PC-3 (cell line): ENCODE measurements around the gene HLA-A. TPM values are rescaled to one million over a fixed set of nuclear protein-coding genes. Genes with fewer than 3 reads are reported as not detected.

Experiments
- ATAC-seq: fragments of 200-7000 bp; cut with Tn5 transposase; 2 replicates; pipeline ENCODE4 v1.9.1; 2020; ENCODE audit warnings: mild to moderate bottlenecking, moderate library complexity
- BruUV-seq: library from RNA; stranded (reverse); fragments of 400-500 nt; replicated peaks from 2 replicates; lab custom pipeline; 2021; lab: Mats Ljungman, UMichigan
- CTCF ChIA-PET: fragments of 300-600 bp; sonication (Branson Sonifier 250); formaldehyde crosslinking; loops from one replicate; lab custom pipeline; 2022; ENCODE audit warnings: antibody characterized with exemption; lab: Charles Lee
- POLR2A ChIA-PET: fragments of 300-600 bp; sonication (Branson Sonifier 250); formaldehyde crosslinking; loops from one replicate; lab custom pipeline; 2022; ENCODE audit warnings: antibody characterized with exemption; ENCODE audit not compliant: unreplicated experiment; lab: Charles Lee
- DNase-seq: peaks from one replicate; pipeline ENCODE4 v3.0.0-alpha.2; 2015
- H2AFZ ChIP-seq: fragments of 300-600 bp; sonication (generic); 2 replicates; pipeline ENCODE4 v1.6.0; 2016; ENCODE audit warnings: antibody characterized with exemption, low read length
- H3F3A ChIP-seq: fragments of 300-600 bp; sonication (generic); one replicate; pipeline ENCODE4 v1.6.0; 2017; ENCODE audit warnings: antibody characterized with exemption, low read length, control low read depth, mild to moderate bottlenecking; ENCODE audit not compliant: unreplicated experiment
- H3K27ac ChIP-seq: fragments of 300-600 bp; sonication (generic); 2 replicates; pipeline ENCODE4 v1.5.1; 2016; ENCODE audit warnings: mild to moderate bottlenecking, low read length
- H3K27me3 ChIP-seq: fragments of 300-600 bp; sonication (generic); 2 replicates; pipeline ENCODE4 v1.6.1; 2016; ENCODE audit warnings: low read length, mixed read lengths
- H3K36me3 ChIP-seq: fragments of 300-600 bp; sonication (generic); 2 replicates; pipeline ENCODE4 v1.6.1; 2016; ENCODE audit warnings: low read depth, mixed run types, low read length, mixed read lengths
- H3K4me1 ChIP-seq: fragments of 300-600 bp; sonication (generic); 2 replicates; pipeline ENCODE4 v1.5.1; 2016; ENCODE audit warnings: low read length; ENCODE audit not compliant: insufficient read depth
- H3K4me2 ChIP-seq: fragments of 300-600 bp; sonication (generic); 2 replicates; pipeline ENCODE4 v1.6.0; 2016; ENCODE audit warnings: low read length
- H3K4me3 ChIP-seq: fragments of 300-600 bp; sonication (generic); 2 replicates; pipeline ENCODE4 v1.5.1; 2016; ENCODE audit warnings: mild to moderate bottlenecking, low read length, mixed read lengths
- H3K79me2 ChIP-seq: fragments of 300-600 bp; sonication (generic); 2 replicates; pipeline ENCODE4 v1.6.1; 2017; ENCODE audit warnings: low read length, mixed read lengths
- H3K9ac ChIP-seq: fragments of 300-600 bp; sonication (generic); 2 replicates; pipeline ENCODE4 v1.6.0; 2016; ENCODE audit warnings: mild to moderate bottlenecking, low read length
- H3K9me2 ChIP-seq: fragments of 300-600 bp; sonication (generic); replicated peaks from 2 replicates; pipeline ENCODE4 v1.6.1; 2016; ENCODE audit warnings: mixed run types, low read length, mixed read lengths
- H3K9me3 ChIP-seq: fragments of 300-600 bp; sonication (generic); 2 replicates; pipeline ENCODE4 v1.6.1; 2016; ENCODE audit warnings: low read length, mixed read lengths
- H4K20me1 ChIP-seq: fragments of 300-600 bp; sonication (generic); 2 replicates; pipeline ENCODE4 v1.6.1; 2016; ENCODE audit warnings: low read length, mixed read lengths
- EZH2 ChIP-seq: fragments of 300-600 bp; sonication (generic); IDR thresholded peaks from one replicate; pipeline ENCODE4 v1.6.1; 2017; ENCODE audit warnings: antibody characterized with exemption, mild to moderate bottlenecking, low read length; ENCODE audit not compliant: unreplicated experiment
- EZH2phosphoT487 ChIP-seq: fragments of 300-600 bp; sonication (generic); IDR thresholded peaks from 2 replicates; pipeline ENCODE4 v1.6.1; 2018; ENCODE audit warnings: mild to moderate bottlenecking, antibody characterized with exemption, low read length, borderline replicate concordance
- intact Hi-C: fragments of 100-400 bp; cut with micrococcal nuclease; formaldehyde crosslinking; loops from 2 replicates; pipeline ENCODE4 v1.9.0; 2023
- total RNA-seq: library from RNA; depleted of rRNA; stranded (reverse); fragments of >200 nt; gene quantifications from 2 replicates; pipeline ENCODE4 v1.2.3, GENCODE V29; 2014
- TF ChIP-seq, protein P1 (sequence below): fragments of 300-600 bp; sonication (generic); conservative IDR thresholded peaks from 2 replicates; pipeline ENCODE4 v1.5.1; 2017; ENCODE audit warnings: antibody characterized with exemption, low read depth, mild to moderate bottlenecking, low read length

Gene HLA-A
- total RNA-seq, 1 experiment from 2014 or later = 426 TPM

DNA sequence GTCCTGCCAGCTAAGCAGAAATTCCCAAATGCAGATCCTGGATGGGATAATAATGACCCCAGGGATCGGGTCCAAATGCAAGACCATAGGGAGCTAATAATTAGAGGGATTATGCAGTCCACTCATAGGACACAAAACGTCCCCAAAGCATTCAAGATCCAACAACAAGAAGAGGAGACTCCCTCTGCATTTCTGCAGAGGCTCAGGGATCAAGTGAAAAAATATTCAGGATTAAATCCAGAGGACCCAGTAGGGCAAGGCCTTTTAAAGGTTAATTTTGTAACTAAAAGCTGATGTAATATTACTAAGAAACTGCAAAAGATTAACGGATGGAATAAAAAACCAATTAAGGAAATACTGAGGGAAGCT lies 22.2 kb downstream of the HLA-A start:
- ChIA-PET POLR2A (interaction anchor here (0.5 kb wide), 1 partner anchor 173 kb away, joined by 3 read pairs; no protein-coding TSS in a partner anchor), CTCF (interaction anchor here (0.5 kb wide), 1 partner anchor 9 kb away, joined by 3 read pairs; no protein-coding TSS in a partner anchor)
- peak overlapping the region; percentile 27; the same call in 1 of the 2 replicates for H3K4me3 ChIP-seq
- no peaks in the 10 kb centered on the region for H3K9me3 ChIP-seq
- TSS peak; percentile 37 for BruUV-seq
- no peaks in the 10 kb centered on the region for H3K9me2 ChIP-seq
- no peaks in the 10 kb centered on the region for H3K36me3 ChIP-seq
- no peaks in the 10 kb centered on the region for H3K27me3 ChIP-seq
- H3K4me2 ChIP-seq = peak overlapping the region; percentile 35
- H2AFZ ChIP-seq = no peak overlapping the region
- H3K27ac ChIP-seq = peak overlapping the region; percentile 74
- DNase-seq (no peak), ATAC-seq (no peak)
- TF ChIP-seq EZH2phosphoT487 (no peak), EZH2 (no peak)
- TF ChIP-seq, protein P1, sequence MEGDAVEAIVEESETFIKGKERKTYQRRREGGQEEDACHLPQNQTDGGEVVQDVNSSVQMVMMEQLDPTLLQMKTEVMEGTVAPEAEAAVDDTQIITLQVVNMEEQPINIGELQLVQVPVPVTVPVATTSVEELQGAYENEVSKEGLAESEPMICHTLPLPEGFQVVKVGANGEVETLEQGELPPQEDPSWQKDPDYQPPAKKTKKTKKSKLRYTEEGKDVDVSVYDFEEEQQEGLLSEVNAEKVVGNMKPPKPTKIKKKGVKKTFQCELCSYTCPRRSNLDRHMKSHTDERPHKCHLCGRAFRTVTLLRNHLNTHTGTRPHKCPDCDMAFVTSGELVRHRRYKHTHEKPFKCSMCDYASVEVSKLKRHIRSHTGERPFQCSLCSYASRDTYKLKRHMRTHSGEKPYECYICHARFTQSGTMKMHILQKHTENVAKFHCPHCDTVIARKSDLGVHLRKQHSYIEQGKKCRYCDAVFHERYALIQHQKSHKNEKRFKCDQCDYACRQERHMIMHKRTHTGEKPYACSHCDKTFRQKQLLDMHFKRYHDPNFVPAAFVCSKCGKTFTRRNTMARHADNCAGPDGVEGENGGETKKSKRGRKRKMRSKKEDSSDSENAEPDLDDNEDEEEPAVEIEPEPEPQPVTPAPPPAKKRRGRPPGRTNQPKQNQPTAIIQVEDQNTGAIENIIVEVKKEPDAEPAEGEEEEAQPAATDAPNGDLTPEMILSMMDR = no peak
- H3K9ac ChIP-seq = no peak overlapping the region
- peaks cover 45% of the 10 kb centered on the region for H3K4me1 ChIP-seq
- peaks cover 8% of the 10 kb centered on the region for H3F3A ChIP-seq
- no peaks in the 10 kb centered on the region for H3K79me2 ChIP-seq
- H4K20me1 ChIP-seq = no peaks in the 10 kb centered on the region
- intact Hi-C loops = loop anchor here (10.0 kb wide), 1 partner anchor 50 kb away; no protein-coding TSS in a partner anchor

DNA sequence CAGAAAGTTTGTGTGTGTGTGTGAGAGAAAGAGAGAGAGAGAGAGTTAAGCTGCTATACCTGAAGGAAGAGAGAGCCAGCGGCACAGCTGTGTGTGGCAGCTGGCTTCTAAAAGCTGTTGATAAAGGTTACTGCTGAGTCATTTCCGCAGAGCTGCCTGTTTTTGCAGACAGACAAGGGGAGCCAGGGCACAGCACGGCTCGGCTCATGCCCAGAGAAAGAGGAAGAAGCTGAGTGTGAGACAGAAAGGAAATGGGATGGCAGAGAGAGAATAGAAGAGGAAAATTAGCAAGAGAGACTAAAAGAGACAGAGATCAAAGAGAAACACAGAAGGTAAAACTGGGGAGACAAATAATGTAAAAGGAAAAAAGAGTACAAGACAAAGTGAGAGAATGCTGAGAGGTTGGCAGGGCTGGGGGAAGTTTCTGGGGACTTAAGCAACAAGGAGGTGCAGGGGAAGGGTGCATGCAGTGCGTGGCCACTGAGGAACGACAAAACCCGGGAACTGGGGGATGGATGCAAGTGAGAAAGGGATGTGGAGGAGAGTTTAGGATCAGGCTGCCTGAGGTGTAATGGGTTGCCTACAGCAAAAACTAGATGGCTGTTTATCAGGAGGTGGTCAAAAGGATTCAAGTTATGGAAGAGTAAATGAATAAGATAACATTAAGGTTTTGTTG lies 22.7 kb downstream of the HLA-A start:
- no peaks in the 10 kb centered on the region for H3K9me3 ChIP-seq
- CTCF ChIA-PET = interaction anchor here (0.5 to 1.0 kb wide), 2 partner anchors 10 to 315 kb away, joined by 3 read pairs; no protein-coding TSS in a partner anchor
- DNase-seq = peak; percentile 90

DNA sequence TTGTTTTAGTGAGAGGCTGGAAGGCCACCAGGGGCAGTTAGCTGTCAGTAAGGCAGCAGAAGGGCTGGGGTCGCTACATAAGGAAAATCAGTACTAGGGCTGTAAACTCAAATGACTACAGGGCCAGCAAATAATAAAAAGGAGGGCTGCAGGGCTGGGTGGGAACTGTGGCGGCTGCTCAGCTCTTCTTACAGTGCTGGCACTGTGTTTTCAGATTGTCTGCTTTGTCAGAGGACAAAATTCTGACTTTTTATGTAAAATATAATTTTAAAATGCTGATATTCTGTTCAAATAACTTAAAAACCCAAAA lies 23.2 kb downstream of the HLA-A start:
- CTCF ChIA-PET = interaction anchor here (1.0 kb wide), 1 partner anchor 315 kb away, joined by 3 read pairs; no protein-coding TSS in a partner anchor
- Histone ChIP-seq H3K27ac (peak overlapping the region; percentile 74), H3K27me3 (no peaks in the 10 kb centered on the region), H3K36me3 (no peaks in the 10 kb centered on the region), H3K9me2 (no peaks in the 10 kb centered on the region), H3K4me2 (peak overlapping the region; percentile 35), H3K9ac (peak overlapping the region; percentile 3), H2AFZ (peak overlapping the region; percentile 61), H3K9me3 (no peaks in the 10 kb centered on the region), H3F3A (peaks cover 8% of the 10 kb centered on the region), H3K4me3 (peak overlapping the region; percentile 0; the same call in 1 of the 2 replicates), H3K4me1 (peaks cover 45% of the 10 kb centered on the region), H4K20me1 (no peaks in the 10 kb centered on the region), H3K79me2 (no peaks in the 10 kb centered on the region)
- BruUV-seq = no TSS peak
- intact Hi-C loops = loop anchor here (5.0 to 10.0 kb wide), 2 partner anchors 49 to 118 kb away; no protein-coding TSS in a partner anchor
- DNase-seq (no peak), ATAC-seq (0 out of 2 replicates have a peak, but pooled peaks have one; percentile 6)
- TF ChIP-seq EZH2phosphoT487 (no peak), EZH2 (no peak)
- TF ChIP-seq, protein P1 = no peak
- POLR2A ChIA-PET = no interaction called here

More for the DNA sequence above, 22.7 kb downstream of the HLA-A start:
- Histone ChIP-seq H3K4me1 (peaks cover 45% of the 10 kb centered on the region), H3K4me3 (peak overlapping the region; percentile 27; the same call in 1 of the 2 replicates), H2AFZ (no peak overlapping the region), H3F3A (peaks cover 8% of the 10 kb centered on the region), H3K4me2 (peak overlapping the region; percentile 35), H3K27ac (peak overlapping the region; percentile 74), H3K36me3 (no peaks in the 10 kb centered on the region), H3K27me3 (no peaks in the 10 kb centered on the region), H3K9me2 (no peaks in the 10 kb centered on the region), H3K9ac (peak overlapping the region; percentile 3; the same call in 1 of the 2 replicates), H3K79me2 (no peaks in the 10 kb centered on the region), H4K20me1 (no peaks in the 10 kb centered on the region)
- no peak for TF ChIP-seq EZH2
- intact Hi-C loops = loop anchor here (5.0 to 10.0 kb wide), 2 partner anchors 50 to 118 kb away; no protein-coding TSS in a partner anchor
- BruUV-seq = no TSS peak
- ATAC-seq = peak; percentile 85
- POLR2A ChIA-PET = interaction anchor here (0.5 kb wide), 1 partner anchor 174 kb away, joined by 3 read pairs; no protein-coding TSS in a partner anchor
